Muscle of arm (tissue), 12 donors: ENCODE data around the gene ARHGAP22. TPM values are rescaled to one million over a fixed set of nuclear protein-coding genes. Genes with fewer than 3 reads are reported as not detected.

Experiments
- DNase-seq: peaks from one replicate; pipeline ENCODE4 v3.0.0-alpha.2; 2013
- polyA plus RNA-seq, 12 donors: library from polyadenylated mRNA; unstranded; fragments of 120-200 nt; gene quantifications; one replicate each; pipeline ENCODE4 v1.2.1, GENCODE V29; 2013; ENCODE audit not compliant: insufficient read length in 12 of 12

The ARHGAP22 gene
- polyA plus RNA-seq, 12 donors, result 0.76 to 3.4 (median 1.3) TPM; not detected in 2

- no peak for DNase-seq
Observed at GRCh38 chr10:48634198-48634983, 29.5 kb upstream of the ARHGAP22 start.

GRCh38 chr10:48633381-48634197 lies 28.7 kb upstream of the ARHGAP22 start:
- DNase-seq, result no peak

GRCh38 chr10:48632166-48632565 lies 27.3 kb upstream of the ARHGAP22 start:
- DNase-seq, result no peak

GRCh38 chr10:48627984-48628609 lies 23.2 kb upstream of the ARHGAP22 start:
- no peak for DNase-seq

GRCh38 chr10:48626986-48627731 lies 22.3 kb upstream of the ARHGAP22 start:
- no peak for DNase-seq

GRCh38 chr10:48626447-48626846 lies 21.6 kb upstream of the ARHGAP22 start:
- no peak for DNase-seq

- DNase-seq, result no peak
Observed at GRCh38 chr10:48625826-48626134, 20.9 kb upstream of the ARHGAP22 start.

GRCh38 chr10:48623607-48624132 lies 18.8 kb upstream of the ARHGAP22 start:
- DNase-seq, result no peak

- no peak for DNase-seq
Observed at GRCh38 chr10:48623009-48623408, 18.1 kb upstream of the ARHGAP22 start.

GRCh38 chr10:48620719-48621118 lies 15.8 kb upstream of the ARHGAP22 start:
- no peak for DNase-seq

- DNase-seq, result no peak
Observed at GRCh38 chr10:48616436-48616835, 11.6 kb upstream of the ARHGAP22 start.

GRCh38 chr10:48614481-48615390 lies 9.9 kb upstream of the ARHGAP22 start:
- DNase-seq, result no peak

GRCh38 chr10:48613016-48613415 lies 8.1 kb upstream of the ARHGAP22 start:
- no peak for DNase-seq

GRCh38 chr10:48612236-48612943 lies 7.5 kb upstream of the ARHGAP22 start:
- DNase-seq, result no peak

- DNase-seq, result no peak
Observed at GRCh38 chr10:48611133-48611532, 6.3 kb upstream of the ARHGAP22 start.

GRCh38 chr10:48610585-48611093 lies 5.8 kb upstream of the ARHGAP22 start:
- DNase-seq, result no peak

GRCh38 chr10:48609899-48610584 lies 5.2 kb upstream of the ARHGAP22 start:
- DNase-seq, result no peak

GRCh38 chr10:48609441-48609840 lies 4.6 kb upstream of the ARHGAP22 start:
- no peak for DNase-seq

GRCh38 chr10:48608976-48609375 lies 4.1 kb upstream of the ARHGAP22 start:
- no peak for DNase-seq
